Stimulated activated naive CD8-positive, alpha-beta T cell treated with anti-CD3 and anti-CD28 coated beads, Interleukin-15, amount 100 ng/mL, for 72 hours (primary cell): ENCODE measurements around the gene FXR1.

Experiments
- ATAC-seq: fragments of 150-1000 bp; cut with Tn5 transposase; 2 replicates; pipeline ENCODE4 v1.10.0; 2021; ENCODE audit warnings: mild to moderate bottlenecking, moderate library complexity
- DNase-seq, 2 donors: peaks; one replicate each; pipeline ENCODE4 v3.0.0; 2021 to 2022
- H3K27ac Mint-ChIP-seq, 2 donors: one replicate each; pipeline ENCODE4 v1.8.0; 2022; ENCODE audit warnings: mild to moderate bottlenecking in 2 of 2, mixed read lengths in 2 of 2, moderate library complexity in 2 of 2
- H3K27me3 Mint-ChIP-seq: one replicate; pipeline ENCODE4 v1.8.0; 2022; ENCODE audit warnings: mixed read lengths
- H3K4me1 Mint-ChIP-seq: one replicate; pipeline ENCODE4 v1.8.0; 2022; ENCODE audit warnings: mild to moderate bottlenecking, mixed read lengths
- H3K4me3 Mint-ChIP-seq, 2 donors: one replicate each; pipeline ENCODE4 v1.8.0; 2022; ENCODE audit warnings: mild to moderate bottlenecking in 2 of 2, mixed read lengths in 2 of 2, moderate library complexity in 1 of 2
- H3K9me3 Mint-ChIP-seq, 2 donors: one replicate each; pipeline ENCODE4 v1.8.0; 2022; ENCODE audit warnings: mixed read lengths in 2 of 2

FXR1 gene

GRCh38 chr3:180918542-180918941, 6.1 kb downstream of the FXR1 start:
- Mint-ChIP-seq H3K9me3 (no peaks in the 10 kb centered on the region), H3K4me3 (no peak overlapping the region), H3K27me3 (no peaks in the 10 kb centered on the region), H3K4me1 (peaks cover 61% of the 10 kb centered on the region), H3K27ac (no peak overlapping the region)
- no peak for DNase-seq
- no peak for ATAC-seq

GRCh38 chr3:180922242-180922641, 9.8 kb downstream of the FXR1 start:
- Mint-ChIP-seq H3K27ac (peak overlapping the region; percentile 7 to 74), H3K4me1 (peaks cover 48% of the 10 kb centered on the region), H3K9me3 (no peaks in the 10 kb centered on the region), H3K27me3 (no peaks in the 10 kb centered on the region), H3K4me3 (no peak overlapping the region)
- DNase-seq (no peak), ATAC-seq (no peak)

GRCh38 chr3:180923561-180923960, 11.1 kb downstream of the FXR1 start:
- Mint-ChIP-seq H3K27me3 (no peaks in the 10 kb centered on the region), H3K4me1 (peaks cover 49% of the 10 kb centered on the region), H3K27ac (peak overlapping the region in 1 of 2 donors; percentile 52), H3K4me3 (no peak overlapping the region), H3K9me3 (no peaks in the 10 kb centered on the region)
- no peak for DNase-seq
- no peak for ATAC-seq

- Mint-ChIP-seq H3K27me3 (no peaks in the 10 kb centered on the region), H3K4me3 (no peak overlapping the region), H3K4me1 (peaks cover 69% of the 10 kb centered on the region), H3K9me3 (no peaks in the 10 kb centered on the region), H3K27ac (no peak overlapping the region)
- DNase-seq: no peak
- ATAC-seq: no peak
Measured at GRCh38 chr3:180926526-180926925, 14.1 kb downstream of the FXR1 start.

GRCh38 chr3:180929376-180929775, 16.9 kb downstream of the FXR1 start:
- DNase-seq: no peak
- no peaks in the 10 kb centered on the region for H3K9me3 Mint-ChIP-seq
- H3K4me1 Mint-ChIP-seq: peaks cover 55% of the 10 kb centered on the region
- no peak overlapping the region for H3K4me3 Mint-ChIP-seq
- peak overlapping the region in 1 of 2 donors; percentile 63 for H3K27ac Mint-ChIP-seq
- ATAC-seq: no peak
- H3K27me3 Mint-ChIP-seq: no peaks in the 10 kb centered on the region

- no peak overlapping the region for H3K4me3 Mint-ChIP-seq
- H3K27me3 Mint-ChIP-seq: no peaks in the 10 kb centered on the region
- DNase-seq (no peak), ATAC-seq (no peak)
- peaks cover 43% of the 10 kb centered on the region for H3K4me1 Mint-ChIP-seq
- H3K9me3 Mint-ChIP-seq: no peaks in the 10 kb centered on the region
- no peak overlapping the region for H3K27ac Mint-ChIP-seq
Measured at GRCh38 chr3:180930526-180930925, 18.1 kb downstream of the FXR1 start.

- peak overlapping the region in 1 of 2 donors; percentile 74 for H3K27ac Mint-ChIP-seq
- H3K4me1 Mint-ChIP-seq: peaks cover 39% of the 10 kb centered on the region
- no peaks in the 10 kb centered on the region for H3K9me3 Mint-ChIP-seq
- DNase-seq: no peak
- no peak for ATAC-seq
- H3K27me3 Mint-ChIP-seq: no peaks in the 10 kb centered on the region
- no peak overlapping the region for H3K4me3 Mint-ChIP-seq
Measured at GRCh38 chr3:180932819-180933218, 20.3 kb downstream of the FXR1 start.

GRCh38 chr3:180934638-180935037, 22.2 kb downstream of the FXR1 start:
- Mint-ChIP-seq H3K9me3 (no peaks in the 10 kb centered on the region), H3K4me1 (peaks cover 29% of the 10 kb centered on the region), H3K27me3 (no peaks in the 10 kb centered on the region), H3K27ac (no peak overlapping the region), H3K4me3 (no peak overlapping the region)
- ATAC-seq: no peak
- no peak for DNase-seq

GRCh38 chr3:180940826-180941225, 28.4 kb downstream of the FXR1 start:
- Mint-ChIP-seq H3K4me1 (no peaks in the 10 kb centered on the region), H3K27ac (no peak overlapping the region), H3K4me3 (no peak overlapping the region), H3K27me3 (no peaks in the 10 kb centered on the region), H3K9me3 (no peaks in the 10 kb centered on the region)
- no peak for ATAC-seq
- DNase-seq: no peak

GRCh38 chr3:180947761-180948390, 35.4 kb downstream of the FXR1 start:
- Mint-ChIP-seq H3K9me3 (no peaks in the 10 kb centered on the region), H3K4me1 (peaks cover 15% of the 10 kb centered on the region), H3K27ac (peak overlapping the region; percentile 77 to 97), H3K4me3 (no peak overlapping the region), H3K27me3 (no peaks in the 10 kb centered on the region)
- ATAC-seq (peak; percentile 56), DNase-seq (peak in 1 of 2 donors; percentile 20)

GRCh38 chr3:180959691-180960090, 47.2 kb downstream of the FXR1 start:
- peak; percentile 98 for ATAC-seq
- peak overlapping the region in 1 of 2 donors; percentile 73 for H3K4me3 Mint-ChIP-seq
- no peak for DNase-seq
- no peaks in the 10 kb centered on the region for H3K9me3 Mint-ChIP-seq
- H3K27ac Mint-ChIP-seq: peak overlapping the region in 1 of 2 donors; percentile 84
- H3K27me3 Mint-ChIP-seq: no peaks in the 10 kb centered on the region
- peaks cover 22% of the 10 kb centered on the region for H3K4me1 Mint-ChIP-seq

- Mint-ChIP-seq H3K4me1 (peaks cover 22% of the 10 kb centered on the region), H3K27ac (no peak overlapping the region), H3K4me3 (no peak overlapping the region), H3K27me3 (no peaks in the 10 kb centered on the region), H3K9me3 (no peaks in the 10 kb centered on the region)
- DNase-seq (no peak), ATAC-seq (no peak)
Measured at GRCh38 chr3:180961087-180961486, 48.6 kb downstream of the FXR1 start.

- no peaks in the 10 kb centered on the region for H3K27me3 Mint-ChIP-seq
- H3K27ac Mint-ChIP-seq: no peak overlapping the region
- peaks cover 22% of the 10 kb centered on the region for H3K4me1 Mint-ChIP-seq
- ATAC-seq (no peak), DNase-seq (no peak)
- no peaks in the 10 kb centered on the region for H3K9me3 Mint-ChIP-seq
- H3K4me3 Mint-ChIP-seq: no peak overlapping the region
Measured at GRCh38 chr3:180961552-180961951, 49.1 kb downstream of the FXR1 start.

- Mint-ChIP-seq H3K4me1 (peaks cover 21% of the 10 kb centered on the region), H3K9me3 (no peaks in the 10 kb centered on the region), H3K27me3 (no peaks in the 10 kb centered on the region), H3K27ac (no peak overlapping the region), H3K4me3 (no peak overlapping the region)
- no peak for ATAC-seq
- DNase-seq: no peak
Measured at GRCh38 chr3:180962530-180962929, 50.1 kb downstream of the FXR1 start.

GRCh38 chr3:180970931-180971330, 58.5 kb downstream of the FXR1 start:
- Mint-ChIP-seq H3K9me3 (no peaks in the 10 kb centered on the region), H3K4me3 (no peak overlapping the region), H3K27me3 (no peaks in the 10 kb centered on the region), H3K27ac (no peak overlapping the region), H3K4me1 (no peaks in the 10 kb centered on the region)
- no peak for ATAC-seq
- DNase-seq: no peak

GRCh38 chr3:180973543-180973942, 61.1 kb downstream of the FXR1 start:
- H3K27ac Mint-ChIP-seq: peak overlapping the region in 1 of 2 donors; percentile 76
- peak; percentile 73 for ATAC-seq

GRCh38 chr3:180974286-180974685, 61.8 kb downstream of the FXR1 start:
- no peaks in the 10 kb centered on the region for H3K27me3 Mint-ChIP-seq
- no peaks in the 10 kb centered on the region for H3K9me3 Mint-ChIP-seq
- no peaks in the 10 kb centered on the region for H3K4me1 Mint-ChIP-seq
- H3K27ac Mint-ChIP-seq: peak overlapping the region in 1 of 2 donors; percentile 42
- H3K4me3 Mint-ChIP-seq: peak overlapping the region in 1 of 2 donors; percentile 21
- peak; percentile 76 for ATAC-seq
- DNase-seq: peak in 1 of 2 donors; percentile 19

More at GRCh38 chr3:180973543-180973942, 61.1 kb downstream of the FXR1 start:
- Mint-ChIP-seq H3K27me3 (no peaks in the 10 kb centered on the region), H3K9me3 (no peaks in the 10 kb centered on the region), H3K4me3 (no peak overlapping the region), H3K4me1 (no peaks in the 10 kb centered on the region)
- no peak for DNase-seq
